Superior temporal gyrus (tissue), 1 donor: ENCODE results near the gene IFT25.

Source experiments
- DNase-seq: peaks from one replicate; pipeline ENCODE4 v3.0.0-alpha.2; 2016; ENCODE audit errors: extremely low spot score

The IFT25 gene

GRCh38 chr1:53957194-53957818, 11.8 kb upstream of the IFT25 start:
- no peak for DNase-seq

- DNase-seq, result no peak
These were observed 11.0 kb upstream of the IFT25 start for GRCh38 chr1:53956308-53957168.

DNA sequence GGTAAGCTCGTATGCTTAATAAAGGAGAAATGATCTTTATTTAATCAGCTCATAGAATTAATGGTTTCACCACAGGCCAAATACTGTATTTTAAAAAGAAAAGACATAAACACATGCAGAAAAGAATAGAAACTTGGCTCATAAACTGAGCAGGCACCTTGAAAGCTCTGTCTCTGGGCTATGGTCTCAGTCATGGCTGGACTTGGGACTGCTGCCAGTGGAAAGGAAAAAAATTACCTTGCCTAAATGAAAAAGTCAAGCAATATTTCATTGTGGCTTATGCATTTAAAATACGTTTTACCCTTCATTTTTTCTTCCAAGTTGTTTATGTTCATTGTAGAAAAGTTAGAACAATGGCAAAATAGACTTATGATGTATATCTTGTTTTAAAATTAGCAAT, 8.6 kb upstream of the IFT25 start:
- DNase-seq, result no peak

DNA sequence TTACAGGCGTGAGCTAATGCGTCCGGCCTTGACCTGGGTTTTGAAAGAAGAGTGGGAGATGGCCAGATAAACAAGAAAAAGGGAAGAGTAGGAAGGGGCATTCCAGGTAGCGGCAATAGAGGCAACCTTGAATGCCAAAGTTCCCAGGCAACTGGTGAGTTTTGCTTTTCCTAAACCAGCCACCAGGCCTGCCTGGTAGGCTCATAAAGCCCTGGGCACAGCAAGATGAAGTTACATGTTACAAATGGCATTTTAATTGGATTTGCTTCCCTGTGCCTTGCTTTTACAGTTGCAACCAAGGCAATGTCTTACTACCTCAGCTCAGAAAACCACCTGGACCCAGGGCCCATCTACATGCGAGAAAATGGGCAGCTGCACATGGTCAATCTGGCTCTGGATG, 6.2 kb upstream of the IFT25 start:
- no peak for DNase-seq

GRCh38 chr1:53949023-53949990, 3.8 kb upstream of the IFT25 start:
- peak; percentile 53 for DNase-seq

DNA sequence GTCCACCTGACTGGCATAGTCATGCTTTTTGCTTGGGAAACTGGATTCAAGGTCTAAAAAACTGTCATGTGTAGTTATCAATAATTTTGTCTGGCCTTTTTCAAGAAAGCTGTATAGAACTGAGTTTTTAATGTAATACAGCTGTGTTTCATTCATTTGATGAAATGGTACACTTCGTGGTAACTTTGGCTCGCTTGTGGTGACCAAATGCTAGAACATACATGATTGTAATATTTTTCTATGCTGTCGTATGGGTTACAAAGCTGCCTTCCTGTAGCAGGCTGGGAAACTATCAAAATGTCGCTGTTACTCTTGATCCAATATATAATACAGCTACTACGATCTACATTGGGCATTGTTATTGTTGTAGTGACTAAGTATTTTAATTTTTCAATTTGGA, 2.8 kb upstream of the IFT25 start:
- no peak for DNase-seq

DNA sequence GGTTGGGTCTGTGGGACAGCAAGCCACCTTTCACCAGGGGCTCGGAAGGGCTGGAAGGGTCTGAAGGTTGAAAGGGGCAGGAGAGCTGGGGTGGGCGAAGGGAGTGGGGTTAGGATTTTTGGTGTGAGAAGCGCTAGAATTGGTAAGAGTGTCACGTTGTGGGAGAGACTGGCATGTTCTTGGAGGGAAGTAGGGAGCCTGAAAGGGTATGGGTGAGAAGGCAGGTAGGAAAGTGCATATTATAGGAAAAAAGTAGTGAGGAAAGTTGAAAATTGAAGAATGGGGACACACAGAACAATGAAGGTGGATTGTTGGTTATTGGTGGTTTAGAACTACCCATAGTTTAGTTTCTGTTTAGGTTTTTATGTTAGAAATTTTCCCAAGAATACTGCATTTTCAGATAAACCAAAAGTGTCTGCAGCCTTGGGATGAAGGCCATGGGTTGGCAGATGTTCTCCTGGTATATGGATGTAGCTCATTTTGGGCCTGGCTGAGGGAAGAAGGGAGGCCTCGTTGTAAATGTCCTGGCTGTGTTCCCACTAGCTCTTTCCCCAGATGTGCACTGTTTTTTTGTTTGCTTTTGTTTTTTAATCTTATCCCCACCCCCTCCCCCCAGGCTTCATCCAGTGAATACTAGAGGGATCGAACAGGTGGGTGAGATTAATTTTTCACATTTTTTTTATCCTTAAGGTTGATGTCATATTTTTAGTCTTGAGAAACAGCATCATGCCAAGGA, 1.8 kb upstream of the IFT25 start:
- no peak for DNase-seq

DNA sequence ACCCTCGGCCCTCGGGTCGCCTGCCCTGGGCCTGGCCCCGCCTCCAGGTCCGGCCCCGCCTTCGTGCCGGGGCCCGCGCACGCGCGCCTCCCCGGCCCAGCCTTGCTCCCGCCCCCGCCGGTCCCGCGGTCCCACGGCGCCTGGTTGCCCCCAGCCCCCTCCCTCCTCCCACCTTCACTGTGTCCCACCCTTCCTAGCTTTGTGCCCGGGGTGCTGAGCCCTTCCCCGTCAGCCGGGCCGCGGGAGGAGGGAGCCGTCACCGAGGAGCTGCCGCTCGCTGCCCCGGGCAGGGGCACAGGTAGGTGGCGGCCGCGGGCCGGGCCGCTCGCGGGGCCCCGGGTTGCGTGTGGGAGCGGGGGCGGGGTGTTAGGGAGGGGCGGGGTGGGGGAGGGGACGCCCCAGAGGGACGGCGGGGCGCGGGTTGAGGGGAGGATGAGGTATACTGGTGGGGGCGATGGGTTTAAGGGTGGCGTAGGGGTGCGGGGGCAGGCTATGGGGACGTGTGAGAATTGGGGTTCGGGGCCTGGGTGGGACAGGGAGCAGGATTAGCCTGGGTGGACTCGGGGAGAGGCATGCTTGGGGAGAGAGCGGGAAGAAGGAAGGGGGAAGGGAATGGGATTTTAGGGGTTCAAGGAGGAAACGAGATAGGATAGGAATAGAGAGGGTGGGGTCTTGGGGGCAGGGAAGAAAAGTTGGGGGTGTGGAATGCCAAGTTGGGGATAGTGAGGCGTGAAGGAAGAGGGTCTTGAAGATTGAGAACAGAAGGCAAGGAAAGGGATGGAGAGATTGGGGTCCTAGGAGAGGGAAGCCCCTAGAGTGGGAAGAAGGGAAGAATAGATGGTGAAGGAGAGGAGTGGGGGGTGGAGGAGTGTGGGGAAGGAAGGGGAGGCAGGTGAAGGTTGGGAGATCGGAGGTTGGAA, 1.0 kb upstream of the IFT25 start, which contains the start of gene LRRC42:
Gene LRRC42 (plus strand): TSS at position 99 of the 920 bp plus-strand sequence. CDS start 5,650 bp downstream, outside the sequence.
- no peak for DNase-seq

DNA sequence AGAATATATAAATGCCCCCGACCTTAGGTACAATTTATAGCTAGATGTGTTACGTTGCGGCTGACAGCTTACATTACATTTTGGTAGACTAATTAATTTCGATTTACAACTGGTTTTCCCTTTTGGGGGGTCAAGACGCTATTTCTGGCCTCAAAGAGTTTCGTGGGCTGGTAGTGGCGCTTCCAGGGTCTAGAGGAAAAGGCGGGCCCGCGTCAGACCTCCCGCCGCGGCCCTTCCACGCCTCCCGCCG, 391 bp downstream of the IFT25 start:
- peak; percentile 29 for DNase-seq

GRCh38 chr1:53944469-53945182, 873 bp downstream of the IFT25 start:
- DNase-seq, result no peak

DNA sequence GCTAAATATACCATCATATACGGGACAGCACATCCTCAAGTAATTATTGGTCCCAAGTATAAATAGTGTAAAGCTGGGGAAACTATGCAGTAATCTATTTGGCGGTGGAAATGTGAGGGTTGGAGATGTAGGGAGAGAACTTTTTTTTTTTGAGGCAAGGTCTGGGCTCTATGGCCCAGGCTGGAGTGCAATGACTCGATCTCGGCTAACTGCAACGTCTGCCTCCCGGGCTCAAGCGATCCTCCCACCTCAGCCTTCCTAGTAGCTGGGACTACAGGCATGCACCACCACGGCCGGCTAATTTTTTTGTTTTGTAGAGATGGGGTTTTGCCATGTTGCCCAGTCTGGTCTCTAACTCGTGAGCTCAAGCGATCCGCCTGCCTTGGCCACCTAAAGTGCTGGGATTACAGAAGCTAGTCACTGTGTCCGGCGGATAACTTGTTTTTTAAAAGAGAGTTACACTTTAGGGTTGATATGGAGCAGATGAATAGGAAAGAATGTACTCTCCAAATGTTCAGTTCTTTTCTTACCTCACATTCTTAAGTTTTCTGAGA, 1.9 kb downstream of the IFT25 start:
- DNase-seq, result no peak

DNA sequence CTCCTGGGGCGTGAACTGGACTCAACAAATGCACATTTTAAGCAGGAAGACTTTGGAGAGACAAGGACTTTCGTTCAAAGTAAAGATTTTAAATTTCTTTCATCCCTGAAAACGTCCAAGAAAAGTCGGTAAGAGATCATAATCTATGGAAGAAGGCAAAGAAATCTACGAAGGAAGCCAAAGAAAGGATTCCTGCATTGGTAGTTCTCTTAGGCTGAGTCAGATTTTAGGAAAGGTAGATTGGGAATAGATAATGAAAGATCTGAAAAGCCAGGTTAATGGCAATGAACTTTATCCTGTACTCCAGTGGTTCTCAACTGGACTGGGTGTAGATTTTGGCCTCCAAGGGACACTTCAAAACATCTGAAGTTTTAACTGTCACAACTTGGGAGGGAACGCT, 2.4 kb downstream of the IFT25 start:
- DNase-seq, result no peak

GRCh38 chr1:53942127-53942957, 3.2 kb downstream of the IFT25 start:
- no peak for DNase-seq

DNA sequence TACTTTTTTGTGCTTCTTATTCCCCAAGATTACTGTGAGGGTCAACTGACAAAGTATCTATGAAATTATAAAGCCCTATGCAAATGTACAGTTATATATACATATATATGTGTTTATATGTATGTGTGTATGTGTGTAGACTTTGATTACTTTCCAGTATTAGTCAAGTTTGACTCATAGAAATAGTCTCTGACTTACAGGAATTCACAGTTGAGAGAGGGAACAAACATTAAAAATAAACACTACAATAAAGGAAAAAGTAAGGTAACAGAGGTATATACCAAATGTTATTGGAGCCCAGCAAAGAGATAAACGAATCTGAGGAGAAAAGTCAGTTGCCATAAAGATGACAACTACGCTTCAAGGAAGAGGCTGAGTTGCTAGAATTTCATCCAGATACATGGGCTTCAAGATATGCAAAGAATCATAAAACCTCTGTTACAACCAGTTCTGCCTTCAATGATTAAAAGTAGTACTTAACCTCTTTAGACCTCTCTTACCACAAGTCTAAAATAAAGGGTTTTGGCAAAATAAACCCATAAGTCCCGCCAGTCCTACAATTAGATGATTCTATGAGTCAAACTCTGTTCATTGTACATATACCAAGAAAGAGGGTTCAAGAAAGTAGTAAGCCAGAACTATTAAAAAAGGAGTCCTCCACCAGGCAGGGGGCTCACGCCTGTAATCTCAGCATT, 7.2 kb downstream of the IFT25 start:
- DNase-seq, result no peak

DNA sequence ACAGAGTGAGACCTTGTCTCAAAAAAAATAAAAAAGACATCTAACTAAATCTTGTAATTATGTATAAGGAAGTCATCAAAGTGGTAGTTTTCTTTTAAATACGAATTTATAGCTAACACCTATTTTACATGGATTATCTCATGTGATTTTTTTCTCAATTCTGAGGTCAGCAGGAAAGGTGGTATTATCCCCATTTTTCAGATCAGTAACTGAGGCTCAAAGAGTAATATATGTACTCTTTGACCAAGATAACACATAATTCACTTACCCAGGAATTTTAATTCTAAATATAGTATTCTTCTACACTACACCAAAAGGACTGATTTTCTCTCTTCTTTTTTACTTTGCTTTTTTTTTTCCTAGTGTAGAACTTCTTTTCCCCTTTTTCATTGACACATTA, 9.1 kb downstream of the IFT25 start:
- DNase-seq, result no peak

DNA sequence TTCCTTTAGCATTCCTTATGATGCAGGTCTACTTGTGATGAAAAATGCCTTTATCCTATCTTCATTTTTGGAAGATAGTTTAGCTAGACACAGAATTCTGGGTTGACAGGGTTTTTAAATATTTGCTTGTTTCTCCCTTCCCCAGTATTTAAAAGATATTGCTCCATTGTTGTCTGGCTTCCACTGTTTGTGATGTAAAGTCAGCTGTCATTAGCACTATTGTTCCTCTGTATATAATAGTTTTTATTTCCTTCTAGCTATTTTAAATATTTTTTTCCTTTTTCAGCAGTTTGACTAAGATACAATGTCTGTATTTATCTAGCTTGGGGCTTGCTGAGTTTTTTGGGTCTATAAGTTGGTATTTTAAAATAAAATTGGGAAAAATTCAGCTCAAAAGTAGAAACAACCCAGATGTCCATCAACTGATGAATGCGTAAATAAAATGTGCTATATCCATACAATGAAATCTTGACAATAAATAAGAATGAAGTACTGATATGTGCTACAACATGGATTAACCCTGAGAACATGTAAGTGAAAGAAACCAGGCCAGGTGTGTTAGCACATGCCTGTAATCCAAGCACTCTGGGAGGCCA, 11.2 kb downstream of the IFT25 start:
- DNase-seq, result no peak

GRCh38 chr1:53931523-53931922, 14.0 kb downstream of the IFT25 start:
- DNase-seq, result no peak

DNA sequence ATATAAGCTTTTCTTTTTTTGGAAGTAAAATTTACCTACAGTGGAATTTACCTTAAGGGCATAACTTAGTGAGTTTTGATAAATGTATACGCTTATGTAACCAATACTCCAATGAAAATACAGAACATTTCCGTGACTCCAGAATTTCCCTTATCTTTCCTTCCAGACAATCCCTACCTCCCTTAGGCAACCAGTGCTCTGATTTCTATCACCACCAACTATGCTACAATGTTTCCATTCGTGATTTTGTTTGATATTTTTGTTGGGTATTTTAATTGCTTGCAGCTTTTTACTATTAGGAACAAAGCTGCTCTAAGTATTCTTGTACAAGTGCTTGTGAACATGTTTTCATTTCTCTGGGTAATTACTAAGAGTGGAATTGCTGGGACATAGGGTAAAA, 14.6 kb downstream of the IFT25 start:
- DNase-seq, result no peak
